Embryonic facial prominence (tissue), 1 donor: ENCODE measurements around the gene TUBGCP3.

Experiments
- DNase-seq: peaks from one replicate; pipeline ENCODE4 v3.0.0-alpha.2; 2016; ENCODE audit errors: extremely low spot score

TUBGCP3 gene

DNA sequence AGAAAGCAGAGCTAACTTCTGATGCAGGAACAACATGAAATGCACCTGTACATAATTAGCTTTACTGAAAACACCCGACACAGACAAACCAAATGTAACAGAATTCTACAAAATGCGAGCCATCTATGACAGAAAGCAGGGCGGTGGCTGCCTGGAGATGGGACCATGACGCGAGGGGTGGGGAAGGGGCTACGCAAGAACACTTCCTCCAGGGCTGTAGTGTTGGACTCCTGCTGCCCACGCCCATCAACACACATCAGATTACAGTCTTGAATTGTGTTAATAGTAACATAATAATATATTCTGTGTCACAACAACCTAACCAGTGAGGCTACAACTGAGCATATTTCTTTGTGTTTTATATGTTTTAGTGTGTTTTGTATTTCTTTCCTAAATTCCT is 108.6 kb downstream of the TUBGCP3 start:
- DNase-seq, result no peak

DNA sequence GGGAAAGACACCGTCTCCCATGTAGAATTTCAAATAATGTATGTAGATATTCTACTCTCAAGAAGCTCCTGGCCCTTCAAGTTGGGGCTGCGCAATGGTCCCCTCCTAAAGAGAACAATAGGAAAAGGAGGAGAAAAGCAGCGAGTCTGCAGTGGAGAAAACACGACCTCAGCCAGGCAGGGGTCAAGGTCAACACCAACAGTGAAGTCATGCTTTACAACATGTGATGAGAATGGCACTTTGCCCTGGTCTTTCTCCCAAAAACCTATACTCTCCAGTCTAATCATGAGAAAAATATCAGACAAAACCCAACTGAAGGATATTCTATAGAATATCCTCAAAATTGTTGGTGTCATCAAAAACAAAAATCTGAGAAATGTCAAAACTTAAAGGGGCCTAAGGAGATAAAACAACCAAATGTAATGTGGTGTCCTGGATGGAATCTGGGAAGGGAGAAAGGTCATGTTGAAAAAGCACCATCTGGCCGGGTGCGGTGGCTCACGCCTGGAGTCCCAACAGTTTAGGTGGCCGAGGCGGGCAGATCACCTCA is 110.8 kb downstream of the TUBGCP3 start:
- no peak for DNase-seq

DNA sequence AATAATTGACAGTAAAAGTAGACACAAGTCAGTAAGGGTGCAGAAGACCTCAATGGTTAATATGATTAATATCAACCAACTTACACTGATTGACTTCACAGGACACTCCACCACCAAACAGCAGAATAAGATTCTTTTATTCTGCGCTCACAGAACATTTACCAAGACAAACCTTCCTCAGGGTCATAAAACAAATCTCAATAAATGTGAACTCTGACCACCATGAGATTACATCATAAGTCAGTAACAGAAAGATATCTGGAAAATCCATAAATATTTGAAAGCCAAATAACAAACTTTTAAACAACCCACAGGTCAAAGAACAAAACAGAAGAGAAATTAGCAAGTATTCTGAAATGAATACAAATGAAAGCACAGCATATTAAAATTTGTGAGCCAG is 112.1 kb downstream of the TUBGCP3 start:
- DNase-seq, result no peak

DNA sequence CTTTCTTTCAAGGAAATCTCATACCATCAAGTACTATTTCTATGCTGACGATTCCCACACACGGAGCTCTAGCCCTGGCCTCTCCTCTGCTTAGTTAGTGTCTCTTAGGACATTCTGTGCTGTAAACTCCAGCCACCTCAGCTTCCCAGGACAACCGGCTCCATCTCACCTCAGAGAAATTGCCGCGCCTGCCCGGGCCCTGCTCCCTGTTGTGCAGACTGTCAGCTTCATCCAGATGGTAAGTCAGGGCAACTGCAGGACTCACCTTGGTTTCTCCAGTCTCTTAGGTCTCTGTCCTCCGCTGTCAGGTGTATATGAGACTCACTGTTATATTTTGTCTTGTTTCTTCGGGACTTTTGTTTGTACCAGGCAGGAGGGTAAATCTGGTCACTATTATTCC is 113.1 kb downstream of the TUBGCP3 start:
- no peak for DNase-seq

DNA sequence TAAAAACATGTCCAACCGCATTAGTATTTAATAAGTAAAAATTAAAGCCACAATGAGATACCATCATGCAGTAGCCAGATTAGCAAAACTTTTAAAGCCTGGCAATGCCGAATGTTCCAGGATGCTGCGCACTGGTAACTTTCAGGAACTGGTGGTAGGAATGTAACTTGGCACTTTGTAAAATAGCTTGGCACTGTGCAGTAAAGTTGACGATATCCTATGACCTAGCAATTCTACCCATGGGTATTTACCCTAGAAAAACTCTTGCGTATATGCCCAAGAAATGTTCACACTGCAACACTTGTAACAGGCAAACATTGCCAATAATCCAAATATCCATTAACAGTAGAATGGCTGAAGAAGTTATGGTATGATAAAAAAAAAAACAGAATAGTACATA is 114.1 kb downstream of the TUBGCP3 start:
- DNase-seq, result no peak

DNA sequence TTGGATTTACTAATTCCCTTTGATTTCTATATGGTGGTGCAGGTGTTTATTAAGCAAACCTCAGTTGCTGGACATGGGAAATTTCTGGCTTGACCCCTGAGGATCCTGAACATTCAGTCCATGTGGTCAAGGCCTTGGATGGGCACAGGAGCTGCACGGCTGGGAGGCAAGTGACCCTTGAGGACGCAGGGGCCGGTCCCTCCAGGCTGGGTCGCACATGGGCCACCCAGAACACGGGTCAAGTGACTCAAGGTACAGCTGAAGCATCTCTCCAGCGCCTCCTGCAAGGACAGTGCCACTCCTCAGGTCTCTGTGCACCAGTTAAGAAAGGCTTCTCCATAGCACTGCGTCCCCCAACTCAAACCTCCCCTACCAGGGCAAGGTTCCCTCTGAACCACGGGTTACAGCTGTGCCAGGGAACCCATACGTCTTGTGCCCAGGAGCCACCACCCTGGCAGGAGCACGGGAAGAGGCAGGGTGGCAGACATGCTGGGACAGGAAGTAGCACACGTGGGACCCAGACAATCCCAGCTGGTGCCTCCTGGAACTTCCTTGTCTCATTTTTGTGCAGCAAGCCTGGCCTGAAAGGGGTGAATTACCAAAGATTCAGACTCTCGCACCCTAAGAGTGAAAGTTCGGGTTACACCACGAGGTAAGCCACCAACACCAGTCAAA is 118.7 kb downstream of the TUBGCP3 start:
- DNase-seq, result no peak

DNA sequence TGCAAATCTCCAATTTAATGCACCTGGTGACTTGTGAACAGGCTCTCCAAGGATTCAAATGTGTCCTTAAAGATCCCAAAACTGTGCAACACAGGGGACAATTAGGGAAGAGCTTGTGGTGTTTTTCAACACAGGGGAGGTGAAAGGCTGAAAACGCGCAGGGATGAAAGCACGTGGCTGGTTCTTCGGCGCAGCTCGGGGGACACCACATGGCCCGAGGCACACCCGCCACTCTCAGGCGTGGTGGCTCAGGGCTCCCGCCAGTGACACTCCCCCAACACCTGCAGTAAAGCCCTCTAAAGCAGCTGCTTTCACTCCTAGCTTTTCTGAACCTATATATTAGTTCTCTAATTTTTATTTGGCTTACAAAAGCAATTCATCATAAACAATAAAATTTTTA is 119.9 kb downstream of the TUBGCP3 start:
- DNase-seq, result no peak

DNA sequence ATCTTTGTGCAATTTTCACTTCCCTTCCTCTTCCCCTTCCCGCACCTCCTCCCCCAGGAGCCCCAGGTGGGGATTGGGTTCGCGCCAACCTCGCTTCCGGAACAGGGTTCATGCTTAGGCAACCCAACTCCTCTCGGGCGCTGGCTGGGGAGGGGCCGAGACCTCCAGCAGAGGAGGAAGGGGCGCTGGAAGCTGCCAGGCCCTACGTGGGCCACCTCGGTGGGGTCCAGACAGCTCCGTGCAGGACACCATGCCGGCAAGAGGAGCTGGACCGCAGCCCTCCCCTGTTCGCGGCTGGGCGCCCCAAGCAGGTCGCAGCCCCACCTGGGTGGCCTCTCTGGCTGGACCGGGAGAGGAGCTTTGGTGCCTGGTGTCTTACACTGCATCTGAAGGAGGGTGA is 120.7 kb downstream of the TUBGCP3 start:
- no peak for DNase-seq

DNA sequence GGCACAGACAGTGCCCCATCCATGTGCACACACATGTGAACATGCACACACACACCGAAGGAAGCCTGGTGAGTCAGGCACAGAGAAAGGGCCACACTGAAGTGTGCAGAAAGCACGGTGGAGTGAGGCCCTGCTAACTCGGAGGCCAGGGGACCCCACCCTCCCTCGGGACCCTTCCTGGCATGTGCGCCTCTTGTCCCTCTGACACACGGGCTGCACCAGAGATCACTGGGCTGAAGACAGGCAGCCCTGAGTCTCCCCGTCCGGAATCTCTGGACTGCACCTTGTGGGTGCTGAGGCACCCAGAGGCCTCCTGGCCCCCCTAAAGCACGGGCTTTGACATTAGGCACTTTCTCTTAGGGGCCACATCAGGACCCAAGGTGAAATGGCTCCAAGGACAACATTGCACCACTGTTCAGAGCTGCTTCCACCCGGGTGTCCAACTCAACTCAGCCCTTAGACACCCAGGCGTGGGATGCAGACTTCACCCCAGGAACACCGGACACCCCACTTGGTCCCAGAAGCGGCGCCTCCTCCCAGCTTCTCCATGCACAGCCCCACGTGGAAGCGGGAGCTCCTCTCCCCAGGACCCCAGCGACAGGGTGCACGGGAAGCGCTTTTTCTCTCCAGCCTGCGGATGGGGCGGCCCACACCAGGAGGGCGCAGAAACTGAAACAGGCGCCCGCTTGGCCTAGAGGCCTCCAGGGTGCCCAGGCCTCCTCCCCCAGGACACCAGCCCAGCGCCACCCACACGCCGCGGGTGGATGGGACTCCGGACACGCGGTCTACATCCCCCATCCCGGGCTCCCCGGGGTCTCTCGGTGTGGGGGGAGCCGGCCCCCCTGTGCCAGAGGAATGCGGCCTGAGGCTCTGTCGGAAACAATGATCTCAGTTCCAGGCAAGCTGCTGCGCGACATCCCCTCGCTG is 121.6 kb downstream of the TUBGCP3 start:
- no peak for DNase-seq

DNA sequence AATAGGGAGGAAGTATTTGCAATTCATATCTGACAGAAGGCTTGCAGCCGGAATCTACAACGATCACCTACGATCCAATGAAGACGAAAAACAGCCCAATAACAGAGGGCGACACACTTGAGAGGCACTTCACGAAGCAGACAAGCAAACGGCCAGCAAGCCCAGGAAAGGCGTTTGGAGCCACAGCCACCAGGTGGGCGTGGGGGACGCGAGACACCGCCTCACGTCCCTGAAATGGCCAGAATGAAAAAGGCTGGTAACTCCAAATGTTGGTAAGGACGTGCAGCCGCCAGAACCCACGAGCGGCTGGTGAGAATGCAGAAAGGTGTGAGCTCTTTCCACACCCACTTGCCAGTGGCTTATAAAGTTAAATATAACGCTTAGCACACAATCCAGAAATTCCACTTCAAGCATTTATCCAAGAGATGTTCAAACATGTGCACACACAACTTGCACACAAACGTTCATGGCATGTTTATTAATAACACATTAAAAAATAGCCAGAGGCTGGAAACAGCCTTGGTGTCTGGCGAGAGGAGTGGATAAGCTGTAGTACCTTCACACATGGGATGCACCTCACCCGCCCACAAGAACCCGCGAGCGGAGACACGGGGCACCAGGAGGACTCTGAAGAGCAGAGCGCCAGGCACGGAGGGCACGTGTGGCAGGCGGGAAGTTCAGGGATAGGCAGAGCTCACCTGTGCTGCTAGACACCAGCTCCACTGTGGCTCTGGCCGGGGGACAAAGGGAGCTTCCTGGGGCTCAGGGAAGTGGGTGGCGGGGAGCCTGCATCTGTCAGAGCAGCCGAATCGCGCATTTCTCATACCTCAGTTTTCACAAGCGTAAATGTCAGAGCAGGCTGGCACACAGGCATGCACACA is 122.5 kb downstream of the TUBGCP3 start:
- DNase-seq, result no peak

DNA sequence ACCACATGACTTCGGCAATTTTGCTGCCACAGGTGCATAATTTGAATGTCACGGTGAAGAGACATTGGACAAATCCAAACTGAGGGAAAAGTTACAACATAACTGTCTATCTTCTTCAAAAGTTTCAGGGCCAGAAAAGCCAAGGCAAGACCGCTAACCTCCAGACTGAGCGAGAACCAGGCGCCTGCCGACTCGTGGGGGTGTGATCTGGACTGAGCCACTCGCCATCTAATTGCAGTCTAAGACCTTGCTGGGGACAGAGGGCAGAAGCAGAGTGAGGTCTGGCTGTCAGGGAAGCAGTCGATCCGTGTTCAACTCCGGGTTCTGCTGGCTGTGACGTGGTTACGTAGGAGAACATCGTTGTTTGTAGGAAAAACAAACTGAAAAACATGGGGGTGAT is 123.2 kb downstream of the TUBGCP3 start:
- no peak for DNase-seq

DNA sequence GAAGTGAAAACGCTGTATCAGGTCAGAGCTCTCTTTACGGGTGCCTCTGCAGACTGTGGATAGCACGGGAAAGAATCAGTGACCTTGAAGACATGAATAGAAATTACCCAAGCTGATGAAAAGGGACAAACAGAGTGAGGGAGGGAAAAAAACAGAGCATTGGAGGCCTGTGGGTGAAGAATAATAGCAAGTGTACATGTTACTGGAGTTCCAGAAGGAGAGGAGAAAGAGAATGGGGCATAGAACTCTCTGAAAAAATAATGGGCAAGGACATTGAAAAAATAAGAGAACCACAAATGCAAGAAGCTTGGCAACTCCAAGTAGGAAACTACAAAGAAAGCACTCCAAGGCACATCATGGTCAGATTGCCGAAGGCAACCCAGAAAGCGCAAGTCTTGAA is 125.5 kb downstream of the TUBGCP3 start:
- no peak for DNase-seq

DNA sequence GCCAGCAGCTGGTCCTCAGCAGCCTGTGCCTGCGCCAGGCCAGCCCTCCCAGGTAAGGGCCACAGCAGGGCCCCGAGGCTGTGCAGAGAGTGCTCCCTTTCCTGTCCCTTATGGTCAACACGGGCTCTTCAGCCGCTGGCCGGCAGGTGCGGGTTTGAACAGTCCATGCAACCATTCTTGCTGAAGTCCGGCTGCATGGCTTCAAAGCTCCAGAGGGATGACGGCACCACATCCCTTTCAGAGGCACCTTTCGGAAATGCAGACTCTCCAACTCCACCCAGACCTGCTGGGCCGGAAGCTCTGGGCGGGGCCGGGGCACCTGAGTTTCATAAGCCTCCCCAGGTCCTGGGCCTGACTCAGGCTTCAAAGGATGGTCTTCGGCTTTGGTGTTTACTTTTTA is 130.5 kb downstream of the TUBGCP3 start:
- DNase-seq, result no peak

DNA sequence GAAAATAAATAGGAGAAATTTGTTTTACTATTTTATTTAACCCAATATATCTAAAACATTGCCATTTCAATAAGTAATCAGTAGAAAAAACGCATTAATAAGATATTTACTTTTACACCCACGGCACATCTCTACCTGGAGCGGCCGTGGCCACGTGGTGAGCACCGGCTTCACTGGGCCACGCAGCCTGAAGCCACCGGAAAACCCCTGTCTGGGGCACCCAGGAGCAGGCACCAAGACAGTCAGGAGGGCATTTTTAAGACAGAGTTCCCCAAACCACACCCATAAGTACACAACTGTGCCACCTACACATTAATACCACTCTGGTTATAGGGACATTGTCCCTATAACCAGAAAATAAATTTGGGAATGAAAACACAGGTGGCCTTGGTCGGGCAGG is 130.9 kb downstream of the TUBGCP3 start:
- DNase-seq, result no peak

DNA sequence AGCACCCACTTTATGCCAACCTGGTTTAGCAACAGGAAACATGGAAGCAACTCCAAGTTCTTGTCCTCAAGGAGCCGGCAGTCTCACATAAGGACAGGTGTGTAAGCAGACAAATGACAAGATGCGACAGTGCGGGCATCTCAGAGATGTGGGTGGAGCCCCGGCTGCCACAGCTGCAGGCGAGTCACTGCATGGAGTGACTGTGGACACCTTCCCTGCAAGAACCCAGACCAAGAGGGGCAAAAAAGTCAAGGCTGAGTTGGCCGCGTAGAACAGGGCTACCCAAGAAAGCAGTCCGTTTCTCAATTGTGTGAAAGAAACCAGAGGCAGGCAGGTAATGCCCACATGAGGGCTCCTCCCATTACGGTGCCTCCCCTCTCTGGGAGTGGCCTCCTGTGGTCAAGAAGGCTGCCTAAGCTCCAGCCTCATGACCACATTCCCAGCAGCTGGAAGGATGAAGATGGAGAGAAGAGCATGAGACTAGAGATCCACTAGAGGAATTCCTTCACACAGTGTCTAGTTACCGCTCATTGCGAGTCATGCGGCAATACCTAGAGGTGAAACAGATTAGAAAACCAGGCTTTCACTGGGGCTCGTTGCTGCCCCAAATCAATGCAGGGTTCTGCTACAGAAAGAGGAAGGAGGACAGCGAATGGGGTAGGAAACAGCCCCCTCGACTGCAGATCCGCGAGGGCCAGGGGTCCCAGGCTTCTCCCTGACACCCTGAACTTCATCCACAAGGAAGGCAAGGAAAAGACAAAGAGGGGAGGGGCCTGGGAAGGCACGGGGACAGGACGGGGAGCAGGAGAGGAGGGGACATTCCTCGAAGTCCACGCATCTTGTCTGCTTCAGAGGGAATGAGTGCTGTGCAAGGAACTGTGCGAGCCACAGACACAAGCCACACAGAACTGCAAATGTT is 131.6 kb downstream of the TUBGCP3 start:
- DNase-seq, result no peak

DNA sequence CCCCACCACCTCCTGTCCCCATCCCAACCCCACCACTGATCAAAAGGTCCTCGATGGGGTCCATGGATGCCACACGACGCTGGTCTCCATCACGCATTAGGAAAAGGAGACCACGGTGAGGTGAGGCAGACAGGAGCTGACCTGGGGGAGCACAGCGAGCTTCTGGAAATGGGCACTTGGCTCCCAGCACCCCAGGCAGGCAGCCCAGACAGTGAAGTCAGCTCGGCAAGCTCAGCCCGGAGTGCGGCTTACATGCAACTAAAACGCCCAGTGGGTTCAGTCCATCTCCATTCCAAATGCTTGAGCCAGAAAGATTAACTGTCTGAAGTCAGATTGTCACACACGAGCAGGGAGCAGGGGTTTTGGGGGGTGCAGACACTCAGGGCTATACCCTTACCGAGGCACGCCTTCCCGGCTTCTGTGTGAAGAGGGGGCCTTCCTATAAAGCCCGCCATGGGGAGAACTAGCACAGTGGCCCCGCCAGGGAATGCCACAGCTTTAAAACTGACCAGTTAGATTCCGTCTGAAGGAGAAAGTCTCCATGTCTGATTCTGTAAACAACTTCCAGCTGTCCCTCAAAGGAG is 132.4 kb downstream of the TUBGCP3 start:
- DNase-seq, result no peak

DNA sequence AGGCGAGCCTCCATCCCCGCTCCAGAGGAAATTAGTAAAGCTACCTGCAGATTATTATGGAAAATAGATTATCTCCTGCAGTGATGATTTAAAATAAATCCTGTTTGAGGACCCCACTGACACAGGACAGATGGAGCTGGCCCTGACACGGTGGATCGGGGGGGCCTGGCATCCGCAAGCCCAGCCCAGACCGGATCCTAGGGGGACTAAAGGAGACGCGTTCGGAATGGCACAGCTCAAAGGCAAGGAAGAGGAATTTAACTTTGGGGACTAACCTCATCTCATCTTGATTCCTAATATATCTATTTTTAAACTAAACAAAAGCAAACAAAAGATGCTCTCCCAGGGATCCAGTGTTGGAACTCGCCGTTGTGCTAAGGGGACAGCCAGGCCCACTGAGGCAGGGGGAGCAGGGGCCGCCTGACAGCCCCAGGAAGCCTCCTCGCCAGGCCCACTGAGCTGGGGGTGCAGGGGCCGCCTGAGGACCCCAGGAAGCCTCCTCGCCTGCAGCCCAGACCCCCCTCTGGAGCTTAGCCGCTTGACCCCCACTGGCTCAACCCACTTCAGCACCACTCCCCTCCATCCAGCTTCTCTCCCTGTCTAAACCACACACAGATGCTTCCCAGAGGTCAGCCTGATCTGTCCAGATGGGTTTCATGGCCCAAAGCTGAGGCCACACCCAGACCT is 133.2 kb downstream of the TUBGCP3 start:
- DNase-seq, result no peak

DNA sequence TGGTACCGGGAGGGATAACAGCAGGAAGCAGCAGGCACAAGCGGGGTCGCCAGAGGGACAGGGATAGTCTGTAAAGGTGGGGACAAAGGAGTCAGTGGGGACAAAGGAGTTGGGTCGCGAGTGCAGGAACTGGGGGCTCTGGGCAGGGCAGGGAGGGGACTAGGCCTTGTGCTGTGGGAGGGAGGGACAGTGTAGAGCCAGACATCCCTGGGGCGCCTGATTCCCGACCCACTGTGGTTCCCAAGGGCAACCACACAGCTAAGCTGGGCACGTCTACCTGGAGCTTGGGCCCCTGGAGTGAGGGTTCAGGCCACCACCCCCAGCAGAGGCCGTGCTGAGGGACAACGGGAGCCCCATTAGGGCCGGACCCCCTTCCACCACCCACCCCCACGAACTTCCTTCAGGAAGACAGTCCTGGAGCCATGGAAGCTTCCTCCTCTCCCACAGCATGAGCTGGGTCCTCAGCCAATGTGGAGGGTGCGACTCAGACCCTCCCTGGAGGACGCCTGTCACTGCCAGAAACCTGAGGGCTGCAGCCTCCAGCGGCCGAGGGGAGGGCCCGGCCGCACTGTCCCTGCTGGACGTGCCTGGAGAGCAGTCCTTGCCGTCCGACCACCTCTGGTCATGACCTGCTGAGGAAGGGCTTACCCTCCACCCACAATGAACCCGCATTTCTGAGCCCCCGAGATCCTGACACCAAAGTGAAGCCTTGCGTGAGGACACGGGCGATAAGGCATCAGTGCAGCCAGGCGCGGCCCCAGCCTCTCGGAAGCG is 133.9 kb downstream of the TUBGCP3 start:
- no peak for DNase-seq

DNA sequence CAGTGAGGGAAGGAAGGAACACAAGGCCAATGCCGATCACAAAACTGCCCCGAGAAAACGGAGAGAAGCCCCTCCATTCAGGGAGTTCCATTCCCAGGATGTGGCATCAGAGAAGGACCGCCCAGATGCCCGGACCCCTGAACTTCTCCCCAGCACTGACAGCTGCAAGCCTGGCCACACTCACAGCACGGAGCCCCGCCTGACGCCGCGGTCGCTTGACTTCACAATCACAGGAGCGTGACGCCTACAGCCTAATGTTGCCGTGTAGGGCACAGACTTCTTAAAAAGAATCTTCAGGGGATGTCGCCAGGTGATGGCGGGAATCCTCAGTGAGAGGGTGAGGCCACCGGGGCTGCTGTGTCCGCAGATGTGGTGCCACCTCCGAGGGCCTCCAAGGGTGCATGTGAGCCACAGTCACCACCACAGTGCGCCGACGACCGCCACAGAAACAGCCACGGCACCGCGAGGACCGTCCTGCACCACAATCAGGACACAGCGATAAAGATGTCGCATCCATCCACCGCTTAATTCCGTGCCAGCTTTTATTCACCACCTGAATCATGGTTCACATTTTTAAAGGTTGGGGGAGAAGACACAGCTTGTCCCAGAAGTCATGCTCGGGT is 134.6 kb downstream of the TUBGCP3 start:
- no peak for DNase-seq
